ENCODE results near the gene MACF1.

MACF1 gene

DNA sequence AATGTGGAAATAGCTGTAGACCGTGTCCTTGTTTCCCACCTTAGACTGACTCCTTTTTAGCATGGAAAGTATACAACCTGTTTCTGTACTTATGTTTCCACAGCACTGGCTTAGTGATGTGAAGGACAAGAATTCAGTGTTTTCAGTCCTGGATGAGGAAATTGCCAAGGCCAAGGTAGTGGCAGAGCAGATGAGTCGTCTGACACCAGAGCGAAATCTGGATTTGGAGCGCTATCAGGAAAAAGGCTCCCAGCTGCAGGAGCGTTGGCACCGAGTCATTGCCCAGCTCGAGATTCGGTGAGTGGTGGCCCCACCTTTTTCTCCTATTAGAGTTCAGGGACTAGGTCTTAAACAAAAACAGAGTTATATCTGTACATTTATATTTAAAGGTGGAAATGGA is 112.6 kb downstream of the MACF1 start:
- no peak for DNase-seq

GRCh38 chr1:39317910-39318633 is 113.6 kb downstream of the MACF1 start:
- DNase-seq = no peak

DNA sequence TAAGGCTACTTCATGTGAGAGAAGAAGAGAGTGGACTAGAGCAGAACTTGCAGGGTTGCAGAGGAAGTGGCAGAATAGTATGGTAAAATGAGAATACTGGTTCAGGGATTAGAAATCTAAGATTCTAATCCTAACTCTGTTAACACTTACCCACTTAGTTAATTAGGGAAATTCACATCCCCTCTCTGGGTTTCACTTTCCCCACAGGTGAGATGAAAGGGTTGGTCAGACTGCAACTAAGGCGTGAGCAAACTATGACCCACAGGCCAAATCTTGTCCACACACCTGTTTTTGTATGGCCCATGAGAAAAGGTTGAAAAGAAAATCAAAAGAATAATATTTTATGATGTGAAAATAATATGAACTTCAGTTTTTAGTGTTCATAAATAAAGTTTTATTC is 117.5 kb downstream of the MACF1 start:
- DNase-seq = no peak

GRCh38 chr1:39322431-39322830 is 117.9 kb downstream of the MACF1 start:
- no peak for DNase-seq

GRCh38 chr1:39324888-39325287 is 120.4 kb downstream of the MACF1 start:
- no peak for DNase-seq

DNA sequence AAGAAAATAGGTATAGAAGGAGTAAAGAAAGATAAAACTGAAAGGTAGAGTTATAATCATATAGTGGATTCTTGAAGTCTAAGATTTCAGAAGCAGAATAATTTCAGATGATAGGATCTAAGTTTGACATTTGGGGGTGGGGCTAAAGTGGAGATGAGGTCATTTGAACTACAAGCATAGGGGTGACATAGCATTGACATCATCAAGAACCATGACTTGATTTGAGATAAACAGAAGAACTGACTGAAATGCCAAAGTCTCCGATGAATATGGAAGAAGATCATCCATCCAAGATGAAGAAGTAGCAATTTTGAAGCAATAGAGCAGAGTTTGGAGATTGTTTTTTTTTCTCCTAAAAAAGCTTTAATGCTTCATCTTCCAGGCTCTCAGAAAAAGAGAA is 122.3 kb downstream of the MACF1 start:
- DNase-seq = no peak

- DNase-seq = no peak
Measured at GRCh38 chr1:39328095-39328494, 123.6 kb downstream of the MACF1 start.

DNA sequence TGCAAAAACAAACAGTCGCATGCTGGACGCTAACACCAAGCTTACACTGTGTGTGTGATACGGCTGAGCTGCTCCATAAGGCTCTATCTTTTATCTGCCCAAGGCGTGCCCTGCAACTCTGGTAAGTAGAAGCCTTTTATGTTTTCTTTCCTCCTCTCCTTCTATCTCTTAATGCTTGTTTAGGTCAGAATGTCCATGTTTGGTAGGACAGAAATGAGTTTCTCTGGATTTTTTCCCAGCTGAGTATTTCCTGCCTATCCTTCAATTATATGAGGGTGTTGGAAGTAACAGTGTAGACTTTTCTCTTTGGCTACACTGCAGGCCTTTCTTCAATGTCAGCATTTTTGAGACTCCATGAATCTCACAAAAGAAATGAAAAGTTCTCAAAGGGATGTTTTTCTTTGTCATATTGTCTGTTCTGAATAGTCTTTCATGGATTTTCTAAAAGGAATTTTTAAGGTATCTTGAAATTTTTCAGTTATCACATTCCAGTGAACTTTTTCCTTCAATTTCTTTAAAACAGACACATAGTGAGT is 124.2 kb downstream of the MACF1 start:
- DNase-seq = no peak

DNA sequence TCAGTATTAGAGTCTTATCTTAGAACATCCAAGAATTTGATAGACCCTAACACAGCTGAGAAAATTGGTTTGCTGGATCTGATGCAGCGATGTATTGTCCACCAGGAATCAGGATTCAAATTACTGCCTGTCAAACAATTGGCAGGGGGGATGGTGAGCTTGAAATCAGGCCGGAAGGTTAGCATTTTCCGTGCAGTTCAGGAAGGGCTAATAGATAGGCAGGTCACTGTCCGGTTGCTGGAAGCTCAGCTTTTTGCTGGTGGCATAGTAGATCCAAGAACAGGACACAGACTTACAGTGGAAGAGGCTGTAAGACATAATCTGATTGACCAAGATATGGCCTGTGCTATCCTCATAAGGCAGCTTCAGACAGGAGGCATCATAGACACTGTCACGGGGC is 127.2 kb downstream of the MACF1 start:
- no peak for DNase-seq

- DNase-seq = no peak
Measured at GRCh38 chr1:39332291-39332690, 127.8 kb downstream of the MACF1 start.

- no peak for DNase-seq
Measured at GRCh38 chr1:39332828-39333227, 128.3 kb downstream of the MACF1 start.

- no peak for DNase-seq
Measured at GRCh38 chr1:39333296-39333695, 128.8 kb downstream of the MACF1 start.

- no peak for DNase-seq
Measured at GRCh38 chr1:39335216-39335615, 130.7 kb downstream of the MACF1 start.

DNA sequence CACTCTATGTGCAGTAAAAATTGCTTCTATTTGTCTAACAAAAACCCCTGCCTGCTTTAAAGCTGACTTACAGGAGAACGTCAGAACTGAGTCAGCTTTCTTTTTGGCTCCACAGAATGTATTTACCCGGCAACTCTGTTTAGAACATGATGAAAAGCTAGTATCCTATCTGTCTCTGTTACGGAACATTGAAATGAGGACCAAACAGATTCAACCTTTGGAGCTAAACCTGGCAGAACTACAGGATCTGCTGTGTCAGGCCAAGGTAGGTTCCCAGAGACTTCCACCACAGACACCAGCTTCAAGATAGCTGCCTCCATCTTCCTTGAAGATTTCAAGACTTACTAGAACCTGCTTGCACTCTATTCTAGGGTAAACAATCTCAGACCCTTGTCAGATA is 132.6 kb downstream of the MACF1 start:
- no peak for DNase-seq

DNA sequence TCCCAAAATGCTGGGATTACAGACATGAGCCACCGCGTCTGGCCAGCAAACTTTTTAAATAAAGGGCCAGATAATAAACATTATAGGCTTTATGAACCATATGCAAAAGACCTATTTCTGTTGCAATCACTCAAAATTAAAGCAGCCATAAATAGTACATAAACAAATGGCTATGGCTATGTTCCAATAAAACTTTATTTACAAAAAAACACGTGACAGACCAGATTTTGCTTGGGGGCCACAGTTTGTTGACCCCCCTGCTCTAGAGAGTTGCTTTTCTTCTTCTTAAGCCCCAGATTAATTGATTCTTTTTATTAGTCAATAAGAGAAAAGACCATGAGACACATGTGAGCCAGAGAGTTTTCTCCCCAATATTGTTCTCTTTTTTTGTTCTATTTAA is 138.3 kb downstream of the MACF1 start:
- no peak for DNase-seq

- no peak for DNase-seq
Measured at GRCh38 chr1:39344394-39345154, 140.1 kb downstream of the MACF1 start.

GRCh38 chr1:39346872-39347271 is 142.4 kb downstream of the MACF1 start:
- no peak for DNase-seq

DNA sequence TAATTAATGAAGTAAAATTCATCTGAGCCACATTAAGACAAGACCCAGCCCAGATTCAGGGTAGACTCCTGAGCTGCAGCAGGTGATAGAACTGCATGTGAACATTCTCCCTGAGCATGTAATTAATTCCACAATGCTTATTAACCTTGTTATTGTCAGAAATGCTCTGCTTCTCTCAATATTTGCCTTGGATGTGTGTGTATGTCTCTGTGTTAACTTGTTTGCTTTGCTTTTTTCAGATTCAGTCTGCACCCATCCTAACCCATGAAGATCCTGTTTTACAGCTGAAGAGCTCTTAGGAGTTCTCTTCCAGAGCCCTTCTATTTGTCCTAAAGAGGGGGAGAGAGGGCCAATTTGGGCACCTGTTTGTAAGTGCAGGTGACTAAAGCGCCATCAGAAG is 143.8 kb downstream of the MACF1 start:
- DNase-seq = no peak

- no peak for DNase-seq
Measured at GRCh38 chr1:39352881-39353280, 148.4 kb downstream of the MACF1 start.

DNA sequence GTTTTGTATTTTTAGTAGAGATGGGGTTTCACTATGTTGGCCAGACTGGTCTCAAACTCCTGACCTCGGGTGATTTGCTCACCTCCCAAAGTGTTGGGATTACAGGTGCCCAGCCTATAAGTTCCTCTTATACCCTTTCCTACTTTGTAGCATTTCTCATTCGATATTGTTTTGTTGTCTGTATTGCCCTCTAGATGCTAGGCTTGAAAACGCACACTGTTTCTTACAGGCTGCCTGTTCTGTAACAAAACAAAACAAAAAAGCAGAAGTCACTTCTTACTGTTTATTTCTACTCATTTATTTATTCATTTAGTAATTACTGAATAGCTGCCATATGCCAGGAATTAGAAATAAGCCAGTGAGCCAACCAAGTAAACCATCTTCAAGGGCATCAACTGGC is 150.1 kb downstream of the MACF1 start:
- no peak for DNase-seq

DNA sequence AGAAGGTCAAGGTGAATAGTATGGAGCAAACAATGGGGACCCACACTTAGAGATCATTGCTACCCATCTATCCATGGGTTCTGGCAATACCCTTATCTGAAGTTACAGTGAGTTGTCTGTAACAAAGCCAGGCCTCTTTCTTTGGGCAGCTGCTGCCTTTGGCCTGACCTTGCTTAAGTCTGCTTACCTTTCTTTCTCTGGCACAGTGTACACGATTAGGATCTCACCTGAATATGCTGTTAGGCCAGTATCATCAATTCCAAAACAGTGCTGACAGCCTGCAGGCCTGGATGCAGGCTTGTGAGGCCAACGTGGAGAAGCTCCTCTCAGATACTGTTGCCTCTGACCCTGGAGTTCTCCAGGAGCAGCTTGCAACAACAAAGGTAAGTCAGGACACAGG is 154.0 kb downstream of the MACF1 start:
- DNase-seq = no peak

DNA sequence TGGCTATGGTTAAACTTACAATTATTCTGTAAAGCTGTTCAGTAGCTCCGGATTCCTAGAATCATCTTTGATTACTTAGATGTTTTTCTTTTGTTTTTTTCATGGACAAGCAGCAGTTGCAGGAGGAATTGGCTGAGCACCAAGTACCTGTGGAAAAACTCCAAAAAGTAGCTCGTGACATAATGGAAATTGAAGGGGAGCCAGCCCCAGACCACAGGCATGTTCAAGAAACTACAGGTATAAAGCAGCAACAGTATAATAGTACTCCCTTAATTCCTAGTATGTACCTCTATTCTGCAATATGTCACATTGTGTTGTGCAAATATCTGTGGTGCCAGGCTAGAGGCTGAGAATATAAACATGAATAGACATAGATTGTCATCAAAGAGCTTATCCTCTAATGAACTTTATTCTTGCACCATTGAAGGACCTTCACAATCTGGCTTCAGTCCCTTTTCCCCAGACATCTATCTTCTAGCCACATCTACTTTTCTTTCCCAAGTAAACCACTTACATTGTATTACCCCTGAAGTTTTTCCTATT is 154.6 kb downstream of the MACF1 start:
- DNase-seq = no peak

GRCh38 chr1:39360731-39361130 is 156.2 kb downstream of the MACF1 start:
- no peak for DNase-seq

- DNase-seq = no peak
Measured at GRCh38 chr1:39361446-39361845, 157.0 kb downstream of the MACF1 start.

Data from stimulated activated CD4-positive, alpha-beta T cell treated with anti-CD3 and anti-CD28 coated beads, Interleukin-1b, Interleukin-23, amount 100 ng/mL, for 48 hours (primary cell).